HAP-1 (cell line): Measurements from ENCODE around the gene RNASE1.
A peak's percentile ranks its signal among the peaks of the same experiment; 100 is the strongest.
"Not testable (repeated sequence)": the region's sequence is repeated elsewhere in the genome, so short reads cannot be mapped to it uniquely, and the experiment has no call there.

ENCODE experiments used
- DNase-seq, 2 experiments: peaks; one replicate each; pipeline ENCODE4 v3.0.0-alpha.2; 2016 to 2020; ENCODE audit warnings: low spot score in 2 of 2
- H3K27me3 ChIP-seq: fragments of 250-450 bp; sonication (Bioruptor Pico); 2 replicates; pipeline ENCODE4 v1.5.1; 2020; ENCODE audit warnings: low read depth, mild to moderate bottlenecking, moderate library complexity
- H3K36me3 ChIP-seq: fragments of 250-450 bp; sonication (Bioruptor Pico); replicated peaks from 2 replicates; pipeline ENCODE4 v1.5.1; 2020; ENCODE audit warnings: mild to moderate bottlenecking
- H3K4me1 ChIP-seq: fragments of 250-450 bp; sonication (Bioruptor Pico); 2 replicates; pipeline ENCODE4 v1.5.1; 2020; ENCODE audit warnings: mild to moderate bottlenecking
- H3K4me3 ChIP-seq: fragments of 250-450 bp; sonication (Bioruptor Pico); 2 replicates; pipeline ENCODE4 v1.5.1; 2020; ENCODE audit warnings: mild to moderate bottlenecking, moderate library complexity
- H3K9me3 ChIP-seq: fragments of 250-450 bp; sonication (Bioruptor Pico); 2 replicates; pipeline ENCODE4 v1.5.1; 2020; ENCODE audit warnings: mild to moderate bottlenecking, moderate library complexity
- in situ Hi-C: fragments of 300-500 bp; cut with MboI; formaldehyde crosslinking; loops from 3 replicates; pipeline ENCODE4 v1.14.3; 2020; ENCODE audit warnings: low sequenced_read_pairs, inconsistent platforms, mixed read lengths

Gene RNASE1

GRCh38 chr14:20821521-20822108 lies 19.0 kb upstream of the RNASE1 start:
- H3K36me3 ChIP-seq, in situ Hi-C loops, H3K4me1 ChIP-seq, H3K27me3 ChIP-seq, H3K4me3 ChIP-seq, H3K9me3 ChIP-seq, DNase-seq: not testable (repeated sequence)

GRCh38 chr14:20820063-20820904 lies 17.6 kb upstream of the RNASE1 start:
- DNase-seq, result peak; percentile 7 to 16
- 0 out of 2 replicates have a peak, but pooled peaks cover 2% of the 10 kb centered on the region for H3K9me3 ChIP-seq
- no peaks in the 10 kb centered on the region for H3K27me3 ChIP-seq
- H3K4me1 ChIP-seq, result no peaks in the 10 kb centered on the region
- no peak overlapping the region for H3K4me3 ChIP-seq
- in situ Hi-C loops, result no loop called here
- no peaks in the 10 kb centered on the region for H3K36me3 ChIP-seq

- no peak for DNase-seq
- no peaks in the 10 kb centered on the region for H3K27me3 ChIP-seq
- no peaks in the 10 kb centered on the region for H3K36me3 ChIP-seq
- H3K9me3 ChIP-seq, result 0 out of 2 replicates have a peak, but pooled peaks cover 2% of the 10 kb centered on the region
- no peaks in the 10 kb centered on the region for H3K4me1 ChIP-seq
- in situ Hi-C loops, result no loop called here
- H3K4me3 ChIP-seq, result no peak overlapping the region
Observed at GRCh38 chr14:20818861-20819260, 16.2 kb upstream of the RNASE1 start.

- DNase-seq, H3K4me1 ChIP-seq, in situ Hi-C loops, H3K36me3 ChIP-seq, H3K27me3 ChIP-seq, H3K9me3 ChIP-seq, H3K4me3 ChIP-seq: not testable (repeated sequence)
Observed at GRCh38 chr14:20815946-20816345, 13.3 kb upstream of the RNASE1 start.

GRCh38 chr14:20811986-20812975 lies 9.6 kb upstream of the RNASE1 start:
- no peaks in the 10 kb centered on the region for H3K9me3 ChIP-seq
- DNase-seq, result no peak
- H3K36me3 ChIP-seq, result no peaks in the 10 kb centered on the region
- H3K4me3 ChIP-seq, result no peak overlapping the region
- H3K27me3 ChIP-seq, result 0 out of 2 replicates have a peak, but pooled peaks cover 2% of the 10 kb centered on the region
- no peaks in the 10 kb centered on the region for H3K4me1 ChIP-seq
- in situ Hi-C loops, result no loop called here

- no peaks in the 10 kb centered on the region for H3K4me1 ChIP-seq
- no peaks in the 10 kb centered on the region for H3K36me3 ChIP-seq
- H3K9me3 ChIP-seq, result no peaks in the 10 kb centered on the region
- DNase-seq, result no peak
- in situ Hi-C loops, result no loop called here
- H3K27me3 ChIP-seq, result 0 out of 2 replicates have a peak, but pooled peaks cover 2% of the 10 kb centered on the region
- H3K4me3 ChIP-seq, result no peak overlapping the region
Observed at GRCh38 chr14:20809917-20810316, 7.3 kb upstream of the RNASE1 start.

GRCh38 chr14:20808162-20808483 lies 5.5 kb upstream of the RNASE1 start:
- H3K27me3 ChIP-seq, result 0 out of 2 replicates have a peak, but pooled peaks cover 2% of the 10 kb centered on the region

GRCh38 chr14:20807304-20808161 lies 4.9 kb upstream of the RNASE1 start:
- Histone ChIP-seq H3K4me1 (no peaks in the 10 kb centered on the region), H3K36me3 (no peaks in the 10 kb centered on the region), H3K4me3 (no peak overlapping the region), H3K9me3 (no peaks in the 10 kb centered on the region), H3K27me3 (0 out of 2 replicates have a peak, but pooled peaks cover 2% of the 10 kb centered on the region)
- in situ Hi-C loops, result no loop called here
- DNase-seq, result no peak

More at GRCh38 chr14:20808162-20808483, 5.5 kb upstream of the RNASE1 start:
- in situ Hi-C loops, result no loop called here
- no peak overlapping the region for H3K4me3 ChIP-seq
- no peaks in the 10 kb centered on the region for H3K36me3 ChIP-seq
- no peak for DNase-seq
- H3K9me3 ChIP-seq, result no peaks in the 10 kb centered on the region
- no peaks in the 10 kb centered on the region for H3K4me1 ChIP-seq

GRCh38 chr14:20805485-20805884 lies 2.8 kb upstream of the RNASE1 start:
- H3K4me1 ChIP-seq, result no peaks in the 10 kb centered on the region
- no peak for DNase-seq
- in situ Hi-C loops, result no loop called here
- no peaks in the 10 kb centered on the region for H3K36me3 ChIP-seq
- no peaks in the 10 kb centered on the region for H3K9me3 ChIP-seq
- H3K4me3 ChIP-seq, result no peak overlapping the region
- 0 out of 2 replicates have a peak, but pooled peaks cover 2% of the 10 kb centered on the region for H3K27me3 ChIP-seq

- H3K9me3 ChIP-seq, result no peaks in the 10 kb centered on the region
- no peaks in the 10 kb centered on the region for H3K36me3 ChIP-seq
- H3K4me3 ChIP-seq, result no peak overlapping the region
- no peaks in the 10 kb centered on the region for H3K4me1 ChIP-seq
- H3K27me3 ChIP-seq, result no peaks in the 10 kb centered on the region
- in situ Hi-C loops, result no loop called here
- DNase-seq, result no peak
Observed at GRCh38 chr14:20803223-20803622, 579 bp upstream of the RNASE1 start.

- DNase-seq, result no peak
- no peak overlapping the region for H3K4me3 ChIP-seq
- no peaks in the 10 kb centered on the region for H3K4me1 ChIP-seq
- in situ Hi-C loops, result no loop called here
- no peaks in the 10 kb centered on the region for H3K9me3 ChIP-seq
- no peaks in the 10 kb centered on the region for H3K27me3 ChIP-seq
- no peaks in the 10 kb centered on the region for H3K36me3 ChIP-seq
Observed at GRCh38 chr14:20801726-20802125, 918 bp downstream of the RNASE1 start.

- in situ Hi-C loops, result no loop called here
Observed at GRCh38 chr14:20799892-20800544, 2.6 kb downstream of the RNASE1 start.

More at GRCh38 chr14:20799892-20800544, 2.6 kb downstream of the RNASE1 start:
- H3K4me3 ChIP-seq, result no peak overlapping the region
- no peaks in the 10 kb centered on the region for H3K36me3 ChIP-seq
- no peaks in the 10 kb centered on the region for H3K9me3 ChIP-seq
- H3K27me3 ChIP-seq, result no peaks in the 10 kb centered on the region
- DNase-seq, result no peak
- no peaks in the 10 kb centered on the region for H3K4me1 ChIP-seq
